ENCODE data around the gene GHR. TPM values are rescaled to one million over a fixed set of nuclear protein-coding genes. Genes with fewer than 3 reads are reported as not detected.

GHR gene
- total RNA-seq, 1 donor = 4.3 TPM

GRCh38 chr5:42665857-42666256, 242.6 kb downstream of the GHR start:
- H3K4me3 ChIP-seq (ENCODE audit: low read depth, low read length) = no peak overlapping the region
- no peak for DNase-seq (ENCODE audit: low read depth)
- no peak for TF ChIP-seq CTCF (IDR thresholded peaks at IDR 0.05; ENCODE audit: insufficient read depth, low read length)

- TF ChIP-seq CTCF (IDR thresholded peaks at IDR 0.05; ENCODE audit: insufficient read depth, low read length) = no peak
- no peak for DNase-seq (ENCODE audit: low read depth)
These were observed 243.6 kb downstream of the GHR start for GRCh38 chr5:42666869-42667268.

GRCh38 chr5:42668254-42668653, 245.0 kb downstream of the GHR start:
- DNase-seq (ENCODE audit: low read depth) = no peak
- no peak overlapping the region for H3K4me3 ChIP-seq (ENCODE audit: low read depth, low read length)
- TF ChIP-seq CTCF (IDR thresholded peaks at IDR 0.05; ENCODE audit: insufficient read depth, low read length) = no peak

More at GRCh38 chr5:42666869-42667268, 243.6 kb downstream of the GHR start:
- H3K4me3 ChIP-seq (ENCODE audit: low read depth, low read length) = no peak overlapping the region

- TF ChIP-seq CTCF (IDR thresholded peaks at IDR 0.05; ENCODE audit: insufficient read depth, low read length) = no peak
- no peak for DNase-seq (ENCODE audit: low read depth)
- H3K4me3 ChIP-seq (ENCODE audit: low read depth, low read length) = no peak overlapping the region
These were observed 249.7 kb downstream of the GHR start for GRCh38 chr5:42672925-42673324.

- DNase-seq (ENCODE audit: low read depth) = no peak
- no peak overlapping the region for H3K4me3 ChIP-seq (ENCODE audit: low read depth, low read length)
- TF ChIP-seq CTCF (IDR thresholded peaks at IDR 0.05; ENCODE audit: insufficient read depth, low read length) = no peak
These were observed 252.4 kb downstream of the GHR start for GRCh38 chr5:42675602-42676001.

GRCh38 chr5:42676362-42676761, 253.1 kb downstream of the GHR start:
- TF ChIP-seq CTCF (IDR thresholded peaks at IDR 0.05; ENCODE audit: insufficient read depth, low read length) = no peak

GRCh38 chr5:42677156-42677842, 254.1 kb downstream of the GHR start:
- no peak overlapping the region for H3K4me3 ChIP-seq (ENCODE audit: low read depth, low read length)
- TF ChIP-seq CTCF (IDR thresholded peaks at IDR 0.05; ENCODE audit: insufficient read depth, low read length) = no peak
- DNase-seq (ENCODE audit: low read depth) = no peak

More at GRCh38 chr5:42676362-42676761, 253.1 kb downstream of the GHR start:
- DNase-seq (ENCODE audit: low read depth) = no peak
- H3K4me3 ChIP-seq (ENCODE audit: low read depth, low read length) = no peak overlapping the region

Data from fibroblast of the aortic adventitia (primary cell).